Muscle layer of colon (tissue), 2 donors: ENCODE results near the gene HNRNPA2B1.
"Not testable (repeated sequence)": the region's sequence is repeated elsewhere in the genome, so short reads cannot be mapped to it uniquely, and the experiment has no call there.

Experiments used
- H3K27ac ChIP-seq: one replicate; pipeline ENCODE4 v1.7.0; 2013; ENCODE audit warnings: low read depth, mild to moderate bottlenecking, low read length, moderate library complexity
- H3K27me3 ChIP-seq, 2 donors: one replicate each; pipeline ENCODE4 v1.7.0; 2013; ENCODE audit warnings: low read length in 2 of 2, mild to moderate bottlenecking in 2 of 2; ENCODE audit not compliant: insufficient read depth in 2 of 2, control insufficient read depth in 1 of 2
- H3K36me3 ChIP-seq: one replicate; pipeline ENCODE4 v1.7.0; 2013; ENCODE audit warnings: mild to moderate bottlenecking, low read length; ENCODE audit not compliant: insufficient read depth
- H3K4me1 ChIP-seq: one replicate; pipeline ENCODE4 v1.7.0; 2013; ENCODE audit warnings: mild to moderate bottlenecking, low read length; ENCODE audit not compliant: insufficient read depth
- H3K4me3 ChIP-seq, 2 donors: one replicate each; pipeline ENCODE4 v1.7.0; 2013; ENCODE audit warnings: low read length in 2 of 2, low read depth in 1 of 2, mild to moderate bottlenecking in 1 of 2, moderate library complexity in 1 of 2
- H3K9ac ChIP-seq: one replicate; pipeline ENCODE4 v1.7.0; 2013; ENCODE audit warnings: low read length
- H3K9me3 ChIP-seq: one replicate; pipeline ENCODE4 v1.7.0; 2013; ENCODE audit warnings: mild to moderate bottlenecking, low read length
- donor health status: abdominal sarcoma.
- donor health status: Adenocarcinoma of cecum.

Gene HNRNPA2B1

GRCh38 chr7:26197153-26198115 lies 3.1 kb downstream of the HNRNPA2B1 start:
- no peaks in the 10 kb centered on the region for H3K27me3 ChIP-seq
- peaks cover 49% of the 10 kb centered on the region for H3K36me3 ChIP-seq
- H3K4me1 ChIP-seq = peaks cover 52% of the 10 kb centered on the region
- H3K27ac ChIP-seq = no peak overlapping the region
- H3K4me3 ChIP-seq = peak overlapping the region in 1 of 2 donors; percentile 99
- no peak overlapping the region for H3K9ac ChIP-seq
- no peaks in the 10 kb centered on the region for H3K9me3 ChIP-seq

GRCh38 chr7:26195867-26196657 lies 4.5 kb downstream of the HNRNPA2B1 start:
- peaks cover 61% of the 10 kb centered on the region for H3K36me3 ChIP-seq

GRCh38 chr7:26195182-26195581 lies 5.4 kb downstream of the HNRNPA2B1 start:
- Histone ChIP-seq H3K27me3 (no peaks in the 10 kb centered on the region), H3K27ac (no peak overlapping the region), H3K4me3 (no peak overlapping the region), H3K4me1 (peaks cover 53% of the 10 kb centered on the region), H3K9me3 (no peaks in the 10 kb centered on the region), H3K9ac (no peak overlapping the region), H3K36me3 (peaks cover 69% of the 10 kb centered on the region)

More at GRCh38 chr7:26195867-26196657, 4.5 kb downstream of the HNRNPA2B1 start:
- Histone ChIP-seq H3K27me3 (no peaks in the 10 kb centered on the region), H3K4me1 (peaks cover 53% of the 10 kb centered on the region), H3K9ac (no peak overlapping the region), H3K4me3 (no peak overlapping the region), H3K9me3 (no peaks in the 10 kb centered on the region), H3K27ac (no peak overlapping the region)

- peaks cover 53% of the 10 kb centered on the region for H3K4me1 ChIP-seq
- H3K4me3 ChIP-seq = not testable (repeated sequence)
Observed at GRCh38 chr7:26194764-26195163, 5.8 kb downstream of the HNRNPA2B1 start.

GRCh38 chr7:26193432-26194207 lies 6.9 kb downstream of the HNRNPA2B1 start:
- Histone ChIP-seq H3K9me3 (no peaks in the 10 kb centered on the region), H3K27me3 (no peaks in the 10 kb centered on the region), H3K36me3 (peaks cover 83% of the 10 kb centered on the region), H3K4me1 (peaks cover 53% of the 10 kb centered on the region), H3K27ac (peak overlapping the region; percentile 10), H3K4me3 (no peak overlapping the region), H3K9ac (no peak overlapping the region)

More at GRCh38 chr7:26194764-26195163, 5.8 kb downstream of the HNRNPA2B1 start:
- H3K27me3 ChIP-seq, H3K9ac ChIP-seq, H3K9me3 ChIP-seq, H3K27ac ChIP-seq: not testable (repeated sequence)
- H3K36me3 ChIP-seq = peaks cover 72% of the 10 kb centered on the region

- Histone ChIP-seq H3K9ac (no peak overlapping the region), H3K27me3 (no peaks in the 10 kb centered on the region), H3K4me3 (no peak overlapping the region), H3K9me3 (no peaks in the 10 kb centered on the region), H3K36me3 (peaks cover 92% of the 10 kb centered on the region), H3K27ac (no peak overlapping the region), H3K4me1 (peaks cover 52% of the 10 kb centered on the region)
Observed at GRCh38 chr7:26192485-26193087, 8.0 kb downstream of the HNRNPA2B1 start.

GRCh38 chr7:26191974-26192479 lies 8.5 kb downstream of the HNRNPA2B1 start:
- Histone ChIP-seq H3K9me3 (no peaks in the 10 kb centered on the region), H3K9ac (no peak overlapping the region), H3K36me3 (peaks cover 91% of the 10 kb centered on the region), H3K27ac (no peak overlapping the region), H3K4me1 (peaks cover 46% of the 10 kb centered on the region), H3K27me3 (no peaks in the 10 kb centered on the region), H3K4me3 (no peak overlapping the region)

- Histone ChIP-seq H3K9ac (no peak overlapping the region), H3K4me1 (peaks cover 40% of the 10 kb centered on the region), H3K9me3 (no peaks in the 10 kb centered on the region), H3K27ac (no peak overlapping the region), H3K4me3 (no peak overlapping the region), H3K27me3 (no peaks in the 10 kb centered on the region), H3K36me3 (peaks cover 85% of the 10 kb centered on the region)
Observed at GRCh38 chr7:26191233-26191973, 9.1 kb downstream of the HNRNPA2B1 start.

GRCh38 chr7:26190417-26190869 lies 10.1 kb downstream of the HNRNPA2B1 start:
- Histone ChIP-seq H3K27ac (no peak overlapping the region), H3K9me3 (no peaks in the 10 kb centered on the region), H3K27me3 (no peaks in the 10 kb centered on the region), H3K4me3 (no peak overlapping the region), H3K4me1 (peaks cover 32% of the 10 kb centered on the region), H3K36me3 (peaks cover 75% of the 10 kb centered on the region), H3K9ac (no peak overlapping the region)

- Histone ChIP-seq H3K4me3 (no peak overlapping the region), H3K36me3 (peaks cover 69% of the 10 kb centered on the region), H3K27me3 (no peaks in the 10 kb centered on the region), H3K4me1 (peaks cover 24% of the 10 kb centered on the region), H3K9me3 (no peaks in the 10 kb centered on the region), H3K27ac (no peak overlapping the region), H3K9ac (no peak overlapping the region)
Observed at GRCh38 chr7:26189697-26190096, 10.8 kb downstream of the HNRNPA2B1 start.
